ENCODE results near the gene KLHDC9. TPM values are rescaled to one million over a fixed set of nuclear protein-coding genes. Genes with fewer than 3 reads are reported as not detected.

Gene KLHDC9
- total RNA-seq, 1 donor from 2014 or later: 3.2 TPM

DNA sequence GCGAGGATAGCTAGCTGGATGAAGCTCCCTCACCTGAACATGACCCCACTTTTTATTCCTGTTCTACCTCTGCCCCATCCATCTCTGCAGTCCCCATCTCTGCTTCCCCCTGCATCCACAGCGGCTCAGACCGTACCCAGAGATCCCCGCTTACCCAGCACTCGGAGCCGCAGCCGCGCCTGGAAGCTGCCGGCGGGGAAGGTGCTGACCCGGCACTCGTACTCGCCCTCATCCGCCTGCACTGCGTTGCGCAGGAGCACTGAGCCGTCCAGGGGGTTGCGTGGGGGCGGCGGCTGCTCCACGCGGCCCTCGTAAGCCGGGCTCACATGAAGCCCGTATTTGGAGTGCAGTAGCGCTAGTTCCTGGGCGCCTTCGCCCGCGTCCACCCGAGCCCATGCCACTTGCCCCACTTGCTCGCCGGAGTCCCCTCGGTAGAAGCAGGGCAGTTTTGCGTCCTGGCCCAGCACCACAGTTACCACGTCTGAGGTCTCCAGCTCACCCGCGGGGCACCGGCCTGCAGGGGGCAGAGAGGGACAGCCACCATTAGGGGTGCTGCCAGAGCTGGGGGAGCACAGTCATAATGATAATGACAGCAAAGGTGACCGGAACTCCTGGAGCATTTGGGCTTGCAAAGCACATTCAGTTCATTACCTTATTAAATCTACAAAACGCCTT, 18.6 kb upstream of the KLHDC9 start:
- no peak overlapping the region for H3K4me3 ChIP-seq
- H3K27me3 ChIP-seq: no peaks in the 10 kb centered on the region
- no peak for ATAC-seq
- H3K27ac ChIP-seq: no peak overlapping the region
- TF ChIP-seq, protein P1, sequence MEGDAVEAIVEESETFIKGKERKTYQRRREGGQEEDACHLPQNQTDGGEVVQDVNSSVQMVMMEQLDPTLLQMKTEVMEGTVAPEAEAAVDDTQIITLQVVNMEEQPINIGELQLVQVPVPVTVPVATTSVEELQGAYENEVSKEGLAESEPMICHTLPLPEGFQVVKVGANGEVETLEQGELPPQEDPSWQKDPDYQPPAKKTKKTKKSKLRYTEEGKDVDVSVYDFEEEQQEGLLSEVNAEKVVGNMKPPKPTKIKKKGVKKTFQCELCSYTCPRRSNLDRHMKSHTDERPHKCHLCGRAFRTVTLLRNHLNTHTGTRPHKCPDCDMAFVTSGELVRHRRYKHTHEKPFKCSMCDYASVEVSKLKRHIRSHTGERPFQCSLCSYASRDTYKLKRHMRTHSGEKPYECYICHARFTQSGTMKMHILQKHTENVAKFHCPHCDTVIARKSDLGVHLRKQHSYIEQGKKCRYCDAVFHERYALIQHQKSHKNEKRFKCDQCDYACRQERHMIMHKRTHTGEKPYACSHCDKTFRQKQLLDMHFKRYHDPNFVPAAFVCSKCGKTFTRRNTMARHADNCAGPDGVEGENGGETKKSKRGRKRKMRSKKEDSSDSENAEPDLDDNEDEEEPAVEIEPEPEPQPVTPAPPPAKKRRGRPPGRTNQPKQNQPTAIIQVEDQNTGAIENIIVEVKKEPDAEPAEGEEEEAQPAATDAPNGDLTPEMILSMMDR (IDR thresholded peaks at IDR 0.05): no peak
- no peaks in the 10 kb centered on the region for H3K36me3 ChIP-seq
- no peaks in the 10 kb centered on the region for H3K9me3 ChIP-seq
- peaks cover 13% of the 10 kb centered on the region for H3K4me1 ChIP-seq
- no peak for DNase-seq
- intact Hi-C loops (cut with DNase I): no loop called here

DNA sequence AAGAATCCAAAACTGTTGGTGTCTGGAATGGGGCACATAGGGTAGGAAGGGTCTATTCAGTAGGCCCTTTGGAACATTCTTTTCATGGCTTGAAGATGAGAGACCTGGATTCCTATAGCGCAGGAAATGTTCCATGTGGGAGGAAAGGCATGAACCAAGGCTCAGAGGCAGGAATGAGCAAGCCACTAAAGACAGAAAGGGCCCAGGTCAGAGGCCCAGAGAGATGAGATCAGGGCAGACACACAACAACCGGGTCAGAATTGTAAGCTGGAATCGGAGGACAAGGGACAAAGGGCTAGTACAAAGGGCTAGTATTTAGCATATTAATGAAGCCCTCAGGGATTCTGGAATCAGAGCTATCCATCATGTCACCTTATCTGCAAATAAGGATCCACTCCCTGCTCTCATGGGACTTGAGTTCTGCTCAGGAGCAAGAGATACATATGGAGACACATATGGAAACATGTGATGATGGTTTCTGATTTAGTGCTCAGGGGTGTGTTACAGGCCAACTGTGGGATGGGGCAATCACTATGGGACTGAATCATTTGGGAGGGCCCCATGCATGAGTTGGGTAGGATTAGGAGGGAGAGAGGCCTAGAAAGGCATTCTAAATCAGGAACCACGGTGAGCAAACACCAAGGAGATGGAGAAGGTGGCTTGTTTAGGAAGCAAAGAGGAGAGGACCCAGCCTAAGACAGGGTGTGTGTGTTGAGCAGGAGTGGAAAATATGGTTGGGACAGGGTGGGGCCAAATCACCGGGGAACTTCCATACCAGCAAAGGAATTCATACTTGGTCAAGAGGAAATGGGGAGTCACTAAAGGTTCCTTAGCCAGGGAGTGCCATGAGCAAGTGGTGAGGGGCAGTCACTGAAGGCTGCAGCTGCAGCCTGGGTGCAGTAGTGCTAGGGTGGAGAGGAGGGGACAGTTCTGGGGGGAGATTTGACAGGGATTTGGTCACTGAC, 17.4 kb upstream of the KLHDC9 start:
- intact Hi-C loops (cut with DNase I): no loop called here

DNA sequence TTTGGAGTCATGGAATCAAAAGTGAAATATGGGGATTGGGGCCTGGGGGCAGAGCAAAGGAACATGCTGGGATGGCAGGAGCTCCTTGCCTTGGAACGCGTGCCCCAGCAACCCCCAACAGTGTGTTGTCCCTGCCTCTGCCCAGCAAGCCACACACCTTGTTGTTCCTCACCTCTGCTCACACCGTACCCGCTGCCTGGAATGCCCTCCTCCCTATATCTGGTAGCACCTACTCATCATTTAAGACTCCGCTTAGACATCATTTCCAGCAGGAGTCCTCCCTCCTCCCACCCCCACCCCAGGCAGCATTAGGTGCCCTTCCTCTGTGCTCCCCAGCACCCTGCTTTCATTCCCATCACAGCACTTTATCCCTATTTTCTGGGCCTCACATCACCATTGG, 16.6 kb upstream of the KLHDC9 start:
- no peak overlapping the region for H3K27ac ChIP-seq
- intact Hi-C loops (cut with DNase I): no loop called here
- DNase-seq (no peak), ATAC-seq (no peak)
- H3K4me1 ChIP-seq: peaks cover 13% of the 10 kb centered on the region
- no peaks in the 10 kb centered on the region for H3K9me3 ChIP-seq
- H3K4me3 ChIP-seq: no peak overlapping the region
- H3K36me3 ChIP-seq: no peaks in the 10 kb centered on the region
- TF ChIP-seq, protein P1 (IDR thresholded peaks at IDR 0.05): no peak
- H3K27me3 ChIP-seq: no peaks in the 10 kb centered on the region

More for the DNA sequence above, 17.4 kb upstream of the KLHDC9 start:
- H3K27ac ChIP-seq: no peak overlapping the region
- no peak for ATAC-seq
- no peak overlapping the region for H3K4me3 ChIP-seq
- H3K9me3 ChIP-seq: no peaks in the 10 kb centered on the region
- TF ChIP-seq, protein P1 (IDR thresholded peaks at IDR 0.05): no peak
- no peaks in the 10 kb centered on the region for H3K36me3 ChIP-seq
- H3K4me1 ChIP-seq: peaks cover 13% of the 10 kb centered on the region
- DNase-seq: no peak
- no peaks in the 10 kb centered on the region for H3K27me3 ChIP-seq

DNA sequence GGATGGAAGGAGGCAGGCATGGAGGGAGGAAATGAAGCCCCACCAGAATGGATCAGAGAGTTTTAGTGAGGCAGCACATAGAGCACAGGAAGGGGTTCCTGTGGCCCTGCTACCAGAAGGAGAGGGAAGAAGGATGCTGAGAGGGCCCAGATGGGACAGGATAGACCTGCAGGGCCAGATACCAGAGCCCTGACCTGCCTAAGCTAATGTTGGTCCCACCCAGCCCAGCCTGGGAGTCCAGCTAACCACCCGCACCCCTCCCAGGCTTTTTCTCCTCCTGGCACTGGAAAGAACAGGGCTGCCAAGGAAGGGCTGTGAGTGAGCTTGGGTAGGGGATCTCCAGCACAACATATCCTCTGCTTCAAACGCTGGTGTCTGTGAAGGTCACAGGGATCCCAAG, 15.7 kb upstream of the KLHDC9 start:
- intact Hi-C loops (cut with DNase I): no loop called here
- Histone ChIP-seq H3K36me3 (no peaks in the 10 kb centered on the region), H3K9me3 (no peaks in the 10 kb centered on the region), H3K4me3 (no peak overlapping the region), H3K27ac (peak overlapping the region; percentile 39), H3K27me3 (no peaks in the 10 kb centered on the region), H3K4me1 (peaks cover 13% of the 10 kb centered on the region)
- TF ChIP-seq, protein P1 (IDR thresholded peaks at IDR 0.05): no peak
- ATAC-seq (no peak), DNase-seq (no peak)

DNA sequence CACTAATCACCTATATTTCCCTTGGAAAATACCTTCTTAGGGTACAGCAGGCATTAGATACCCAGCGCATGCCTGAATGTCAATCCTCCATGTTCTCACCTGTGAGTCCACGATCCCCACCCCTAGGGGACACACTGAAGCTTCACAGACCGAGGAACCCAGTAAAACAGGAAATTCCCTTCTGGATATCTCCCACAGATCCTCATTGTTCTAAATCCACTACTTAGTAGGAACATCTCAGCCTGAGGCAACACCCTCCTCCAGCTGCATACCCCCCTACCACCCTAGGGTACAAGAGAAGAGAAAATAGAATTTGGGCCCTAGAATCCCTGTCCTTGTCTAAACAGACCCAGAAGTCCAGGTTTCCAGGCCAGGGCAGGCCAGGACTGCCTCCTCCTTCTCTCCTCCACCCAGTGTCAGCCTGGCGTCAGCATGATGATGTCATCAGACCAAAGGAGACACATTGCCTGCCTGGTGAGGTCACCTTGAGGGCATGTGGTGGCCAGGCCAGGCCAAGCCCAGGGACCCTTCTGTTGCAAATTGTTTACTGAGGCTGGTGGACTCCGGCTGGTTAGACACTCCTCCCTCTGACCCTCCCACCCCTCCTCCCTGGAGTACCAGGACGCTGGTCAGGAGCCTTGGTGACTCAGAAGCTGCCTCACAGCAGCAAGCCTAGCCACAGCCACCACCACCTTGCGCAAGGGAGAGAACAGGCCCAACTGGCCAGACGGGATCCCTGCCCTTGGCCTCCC, 15.0 kb upstream of the KLHDC9 start:
- H3K27ac ChIP-seq: peak overlapping the region; percentile 42
- intact Hi-C loops (cut with DNase I): no loop called here
- peaks cover 13% of the 10 kb centered on the region for H3K4me1 ChIP-seq
- ATAC-seq: peak; percentile 96
- H3K27me3 ChIP-seq: no peaks in the 10 kb centered on the region
- TF ChIP-seq, protein P1 (IDR thresholded peaks at IDR 0.05): no peak
- no peaks in the 10 kb centered on the region for H3K36me3 ChIP-seq
- no peaks in the 10 kb centered on the region for H3K9me3 ChIP-seq
- H3K4me3 ChIP-seq: no peak overlapping the region
- peak; percentile 97 for DNase-seq

Measured in upper lobe of right lung (tissue), 1 donor.